A673 (cell line): Measurements from ENCODE around the gene TRAPPC12. TPM values are rescaled to one million over a fixed set of nuclear protein-coding genes. Genes with fewer than 3 reads are reported as not detected.

Experiments used
- BruUV-seq: library from RNA; stranded (reverse); fragments of 400-500 nt; replicated peaks from 2 replicates; lab custom pipeline; 2021; lab: Mats Ljungman, UMichigan
- CTCF ChIA-PET: fragments of 300-600 bp; sonication (Branson Sonifier 250); formaldehyde crosslinking; loops from one replicate; lab custom pipeline; 2022; ENCODE audit warnings: antibody characterized with exemption; lab: Charles Lee
- POLR2A ChIA-PET: fragments of 300-600 bp; sonication (Branson Sonifier 250); formaldehyde crosslinking; loops from one replicate; lab custom pipeline; 2022; ENCODE audit warnings: antibody characterized with exemption; ENCODE audit not compliant: low non-redundant PET; lab: Charles Lee
- DNase-seq: peaks from one replicate; pipeline ENCODE4 v3.0.0-alpha.2; 2015; ENCODE audit warnings: low spot score
- H3K27ac ChIP-seq: fragments of 200-600 bp; sonication (generic); 2 replicates; pipeline ENCODE4 v1.5.1; 2016; ENCODE audit warnings: mixed run types, low read depth, mild to moderate bottlenecking, mixed read lengths, antibody characterized with exemption, low read length; ENCODE audit not compliant: poor library complexity, severe bottlenecking
- H3K27me3 ChIP-seq: fragments of 200-600 bp; sonication (generic); replicated peaks from 2 replicates; pipeline ENCODE4 v1.6.1; 2017; ENCODE audit warnings: mixed run types, low read depth, mild to moderate bottlenecking, mixed read lengths, antibody characterized with exemption, low read length; ENCODE audit not compliant: insufficient read depth, poor library complexity
- H3K36me3 ChIP-seq: fragments of 200-600 bp; sonication (generic); 2 replicates; pipeline ENCODE4 v1.6.1; 2016; ENCODE audit warnings: mixed run types, mild to moderate bottlenecking, mixed read lengths, antibody characterized with exemption, low read length; ENCODE audit not compliant: insufficient read depth, poor library complexity, severe bottlenecking
- H3K4me1 ChIP-seq: fragments of 200-600 bp; sonication (generic); 2 replicates; pipeline ENCODE4 v1.6.1; 2017; ENCODE audit warnings: mixed run types, mild to moderate bottlenecking, mixed read lengths, antibody characterized with exemption, low read length; ENCODE audit not compliant: insufficient read depth, poor library complexity, severe bottlenecking
- H3K4me3 ChIP-seq: fragments of 200-600 bp; sonication (generic); 2 replicates; pipeline ENCODE4 v1.5.1; 2016; ENCODE audit warnings: low read depth, mixed run types, mild to moderate bottlenecking, mixed read lengths, low read length; ENCODE audit not compliant: poor library complexity, severe bottlenecking
- H3K9me3 ChIP-seq: fragments of 200-600 bp; sonication (generic); 2 replicates; pipeline ENCODE4 v1.6.1; 2016; ENCODE audit warnings: mixed run types, low read depth, mild to moderate bottlenecking, mixed read lengths, antibody characterized with exemption, low read length; ENCODE audit not compliant: poor library complexity, severe bottlenecking
- CTCF ChIP-seq: fragments of 300-800, 200-600 bp; sonication (generic); conservative IDR thresholded peaks from 2 replicates; pipeline ENCODE4 v1.5.1; 2017; ENCODE audit warnings: low read depth, mild to moderate bottlenecking, antibody characterized with exemption, low read length, moderate library complexity, mixed read lengths
- EZH2 ChIP-seq: fragments of 200-600 bp; sonication (generic); IDR thresholded peaks from 2 replicates; pipeline ENCODE4 v1.6.1; 2017; ENCODE audit warnings: borderline replicate concordance, low read depth, mild to moderate bottlenecking, mixed read lengths, antibody characterized with exemption, low read length; ENCODE audit not compliant: poor library complexity, severe bottlenecking
- intact Hi-C: fragments of 100-400 bp; cut with micrococcal nuclease; formaldehyde crosslinking; loops from one replicate; pipeline ENCODE4 v1.10.0; 2022; ENCODE audit not compliant: unreplicated experiment
- total RNA-seq: library from RNA; stranded (reverse); gene quantifications from 2 replicates; pipeline ENCODE4 v1.2.3, GENCODE V29; 2021

Gene TRAPPC12
- total RNA-seq, 1 experiment from 2014 or later, result 94.4 TPM

- Histone ChIP-seq H3K9me3 (no peaks in the 10 kb centered on the region), H3K27ac (no peak overlapping the region), H3K4me3 (no peak overlapping the region), H3K36me3 (no peaks in the 10 kb centered on the region), H3K4me1 (peaks cover 12% of the 10 kb centered on the region), H3K27me3 (no peaks in the 10 kb centered on the region)
- BruUV-seq, result no TSS peak
- CTCF ChIA-PET, result no interaction called here
- intact Hi-C loops, result loop anchor here (10.0 kb wide), 1 partner anchor 1611 kb away; no protein-coding TSS in a partner anchor
- POLR2A ChIA-PET, result no interaction called here
- DNase-seq, result no peak
- TF ChIP-seq EZH2 (no peak), CTCF (no peak)
These were observed 85.8 kb downstream of the TRAPPC12 start for GRCh38 chr2:3465328-3465727.

GRCh38 chr2:3465844-3466481, 86.5 kb downstream of the TRAPPC12 start:
- POLR2A ChIA-PET, result no interaction called here
- BruUV-seq, result no TSS peak
- Histone ChIP-seq H3K4me1 (peaks cover 15% of the 10 kb centered on the region), H3K36me3 (no peaks in the 10 kb centered on the region), H3K27me3 (no peaks in the 10 kb centered on the region), H3K27ac (no peak overlapping the region), H3K9me3 (no peaks in the 10 kb centered on the region), H3K4me3 (no peak overlapping the region)
- CTCF ChIA-PET, result no interaction called here
- intact Hi-C loops, result loop anchor here (10.0 kb wide), 1 partner anchor 1611 kb away; no protein-coding TSS in a partner anchor
- TF ChIP-seq CTCF, result no peak
- TF ChIP-seq EZH2, result no peak
- DNase-seq, result no peak

GRCh38 chr2:3466482-3466863, 87.0 kb downstream of the TRAPPC12 start:
- Histone ChIP-seq H3K4me3 (no peak overlapping the region), H3K36me3 (no peaks in the 10 kb centered on the region), H3K4me1 (peaks cover 19% of the 10 kb centered on the region), H3K27me3 (no peaks in the 10 kb centered on the region), H3K9me3 (no peaks in the 10 kb centered on the region), H3K27ac (no peak overlapping the region)
- BruUV-seq, result no TSS peak
- POLR2A ChIA-PET, result no interaction called here
- DNase-seq, result no peak
- no peak for TF ChIP-seq EZH2
- TF ChIP-seq CTCF, result no peak
- intact Hi-C loops, result loop anchor here (10.0 kb wide), 1 partner anchor 1612 kb away; no protein-coding TSS in a partner anchor
- CTCF ChIA-PET, result no interaction called here
